SK-N-DZ (cell line): ENCODE measurements around the gene AIMP2.
"Not testable (repeated sequence)": the region's sequence is repeated elsewhere in the genome, so short reads cannot be mapped to it uniquely, and the experiment has no call there.

Experiments used
- DNase-seq: peaks from one replicate; pipeline ENCODE4 v3.0.0-alpha.2; 2015; ENCODE audit warnings: low spot score
- small RNA-seq, 2 experiments: library from RNA; depleted of rRNA; stranded (forward); fragments of <200 nt; gene quantifications; one replicate each; pipeline ENCODE3, GENCODE V24; 2014

Gene AIMP2

DNA sequence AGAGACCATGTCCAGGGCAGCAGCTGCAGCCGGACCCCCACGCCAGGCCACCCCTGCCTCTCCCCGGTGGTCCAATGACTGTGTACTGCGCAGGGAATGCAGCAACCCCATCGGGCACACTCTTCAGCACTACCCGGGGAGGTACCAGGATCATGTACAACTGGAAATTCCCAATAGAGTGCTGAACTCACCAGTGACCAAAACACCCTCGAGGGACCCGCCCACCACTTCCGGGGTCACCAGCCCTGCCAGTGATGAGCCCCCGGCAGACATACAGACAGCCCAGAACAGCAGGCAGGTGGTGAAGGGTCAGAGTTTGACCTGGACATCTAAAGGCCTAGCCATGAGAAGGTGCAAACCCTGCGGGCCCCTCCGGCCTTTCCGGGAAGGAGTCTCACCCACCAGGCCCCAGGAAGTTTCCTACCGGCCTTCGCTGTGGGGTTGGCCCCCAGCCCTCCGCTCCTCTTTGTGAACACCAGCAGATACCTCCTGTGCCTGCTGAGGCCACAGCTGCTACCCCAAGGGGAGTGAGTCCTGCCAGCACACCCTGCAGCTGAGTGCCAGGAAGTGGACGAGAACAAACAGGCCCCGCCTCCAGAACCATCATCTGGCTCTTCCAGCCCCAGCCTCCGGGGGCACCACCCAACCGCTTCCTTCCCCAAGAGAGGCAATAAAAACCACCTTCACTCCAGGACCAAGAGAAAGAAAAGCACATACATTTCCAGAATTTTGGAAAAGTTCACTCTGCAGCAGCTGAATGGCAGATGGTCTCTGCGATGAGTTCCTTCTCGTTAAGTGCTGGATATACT, 17.1 kb downstream of the AIMP2 start:
- peak; percentile 18 for DNase-seq

DNA sequence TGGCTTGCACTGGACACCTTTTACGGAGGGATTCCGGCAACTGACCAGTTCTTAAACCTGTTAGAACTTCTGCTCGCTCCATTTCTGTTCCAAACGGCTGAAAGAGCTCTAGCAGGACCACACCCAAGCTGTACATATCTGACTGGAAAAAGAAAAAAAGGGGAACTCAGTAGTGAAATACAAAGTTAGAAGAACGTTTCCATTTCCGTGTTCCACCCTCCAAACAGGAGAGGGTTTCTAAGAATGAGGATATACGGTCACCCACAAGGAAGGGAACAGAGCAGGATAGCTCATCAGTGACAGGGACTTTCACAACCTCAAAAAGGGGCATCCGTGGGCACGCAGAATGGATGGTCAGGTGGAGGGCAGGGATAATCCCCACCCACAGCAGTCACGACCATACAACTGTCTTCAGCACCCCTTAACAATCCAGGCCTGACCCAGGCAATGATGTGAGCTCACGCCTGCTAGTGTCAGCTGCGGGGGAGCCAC, 17.8 kb downstream of the AIMP2 start:
- DNase-seq = no peak

DNA sequence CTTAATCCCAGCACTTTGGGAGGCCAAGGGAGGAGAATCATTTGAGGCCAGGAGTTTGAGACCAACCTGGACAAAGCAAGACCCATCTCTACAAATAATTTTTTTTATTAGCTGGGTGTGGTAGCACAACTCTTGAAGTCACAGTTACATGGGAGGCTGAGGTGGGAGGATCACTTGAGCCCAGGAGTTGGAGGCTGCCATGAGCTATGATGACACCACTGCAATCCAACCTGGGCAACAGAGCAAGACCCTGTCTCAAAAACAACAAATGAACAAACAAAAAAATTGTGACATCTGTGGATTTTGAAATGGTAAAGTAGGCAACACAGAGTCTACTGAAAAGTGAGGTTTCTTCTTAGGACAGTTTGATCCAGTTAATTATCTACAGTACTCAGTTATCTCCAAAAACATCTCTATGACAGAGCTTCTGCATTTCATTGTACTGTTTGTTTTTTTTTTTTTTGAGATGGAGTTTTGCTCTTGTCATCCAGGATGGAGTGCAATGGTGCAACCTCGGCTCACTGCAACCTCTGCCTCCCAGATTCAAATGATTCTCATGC, 18.8 kb downstream of the AIMP2 start:
- DNase-seq = no peak

DNA sequence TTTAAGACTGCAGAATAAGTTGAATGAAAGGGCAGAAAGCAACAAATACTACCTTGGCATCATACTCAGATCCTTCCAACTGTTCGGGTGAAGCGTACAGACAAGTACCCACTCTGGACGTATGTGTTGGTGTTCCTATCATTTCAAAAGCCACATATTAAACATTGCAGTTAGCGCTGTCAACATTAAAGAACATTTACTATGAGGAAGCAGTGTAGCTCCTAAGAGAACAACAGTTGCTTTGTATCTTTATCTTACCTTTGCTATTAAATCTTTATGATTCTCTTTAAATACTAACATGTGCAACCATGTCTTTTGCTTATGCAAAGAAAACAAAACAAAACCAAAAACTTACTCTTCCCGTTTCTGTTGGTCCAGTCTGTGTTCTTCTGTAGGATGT, 19.5 kb downstream of the AIMP2 start:
- no peak for DNase-seq

DNA sequence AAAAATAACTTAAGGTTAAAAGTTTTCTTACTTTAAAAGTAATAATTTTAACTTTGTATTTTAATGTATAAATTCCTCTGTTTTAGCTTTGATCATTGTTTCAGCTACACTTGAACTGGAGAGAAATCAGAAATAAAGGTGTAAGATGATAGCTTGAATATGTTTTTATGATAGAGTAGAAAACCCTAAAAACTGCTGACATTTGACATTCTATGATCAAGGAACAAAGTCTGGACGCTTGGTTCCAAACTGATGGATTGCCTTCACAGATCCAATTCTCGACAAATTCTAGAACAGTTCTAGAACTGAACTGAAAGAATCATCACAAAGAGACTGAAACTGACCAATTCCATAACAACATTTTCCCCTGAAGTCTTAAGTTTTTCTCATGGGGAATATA, 21.9 kb downstream of the AIMP2 start, which contains the start of gene ANKRD61:
TSS of gene ANKRD61 (plus strand) at position 389 of the 400 bp plus-strand sequence. CDS start at position 389, 0 bp downstream.
- no peak for DNase-seq

DNA sequence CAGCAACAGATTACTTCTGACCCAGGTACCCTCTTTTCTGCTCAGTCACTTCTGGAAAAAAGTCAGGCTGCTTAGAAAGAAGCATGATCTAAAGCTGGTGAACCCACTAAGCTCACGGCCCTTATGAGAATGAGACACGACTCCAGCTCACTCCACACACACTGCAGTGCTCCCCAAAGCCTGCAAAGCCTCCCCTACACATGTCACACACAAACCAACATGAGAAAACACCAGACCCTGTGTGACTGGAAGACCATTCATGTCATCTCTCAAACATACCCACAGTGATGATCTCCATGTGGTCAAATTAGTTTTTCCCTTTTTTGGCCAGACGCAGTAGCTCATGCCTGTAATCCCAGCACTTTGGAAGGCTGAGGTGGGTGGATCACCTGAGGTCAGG, 22.5 kb downstream of the AIMP2 start:
- DNase-seq = no peak

DNA sequence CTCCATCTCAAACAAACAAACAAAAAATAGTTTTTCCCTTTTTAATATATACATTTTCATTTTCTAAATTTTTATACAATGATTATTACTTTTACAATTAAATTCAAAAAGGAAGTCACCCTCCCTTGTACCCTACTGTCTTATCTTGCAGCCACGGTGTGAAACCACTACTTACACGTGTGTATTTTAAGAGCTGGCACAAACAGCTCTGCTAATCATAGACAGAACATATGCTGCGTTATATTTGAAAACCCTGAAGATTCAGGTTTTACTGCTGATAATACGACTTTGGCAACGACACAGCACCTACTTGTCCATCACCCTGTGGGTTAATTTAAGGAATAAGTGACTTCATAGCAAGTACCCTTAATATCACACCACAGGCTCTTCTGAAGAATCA, 23.1 kb downstream of the AIMP2 start:
- no peak for DNase-seq

DNA sequence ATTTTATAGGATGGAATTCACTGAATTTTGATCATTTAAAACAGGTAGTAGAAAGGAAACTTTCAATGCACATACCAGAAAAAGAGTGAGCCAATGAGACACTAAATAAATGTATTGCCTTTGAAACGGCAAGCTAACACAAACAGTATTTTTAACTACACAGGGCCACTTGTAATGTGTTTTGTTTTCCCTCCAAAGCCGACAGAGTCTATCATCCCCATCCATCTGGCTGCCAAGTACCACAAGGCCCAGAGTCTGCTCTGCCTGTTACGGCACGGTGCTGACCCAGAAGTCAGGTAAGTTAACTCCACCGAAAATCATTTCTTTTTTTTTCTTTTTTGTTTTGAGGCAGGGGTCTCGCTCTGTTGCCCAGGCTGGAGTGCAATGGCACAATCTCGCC, 23.6 kb downstream of the AIMP2 start:
- DNase-seq = no peak

DNA sequence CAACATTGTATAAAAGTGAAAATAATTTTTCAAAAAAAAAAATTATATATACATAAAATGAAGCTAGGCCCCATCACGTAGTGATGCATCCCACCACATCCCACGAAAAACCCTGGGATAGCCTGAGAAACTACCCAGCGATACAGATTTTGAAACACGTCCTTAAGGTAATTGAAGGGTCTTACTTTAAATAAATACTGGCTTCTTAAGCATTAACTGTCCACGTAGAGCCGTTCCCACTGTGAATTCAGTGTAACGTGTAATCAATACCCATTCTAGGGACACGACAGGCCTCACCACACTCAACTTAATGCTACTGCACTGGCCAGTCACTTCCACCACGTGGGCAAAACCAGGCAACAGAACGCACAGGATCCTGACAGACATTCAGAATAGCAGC, 26.1 kb downstream of the AIMP2 start:
- DNase-seq = no peak

DNA sequence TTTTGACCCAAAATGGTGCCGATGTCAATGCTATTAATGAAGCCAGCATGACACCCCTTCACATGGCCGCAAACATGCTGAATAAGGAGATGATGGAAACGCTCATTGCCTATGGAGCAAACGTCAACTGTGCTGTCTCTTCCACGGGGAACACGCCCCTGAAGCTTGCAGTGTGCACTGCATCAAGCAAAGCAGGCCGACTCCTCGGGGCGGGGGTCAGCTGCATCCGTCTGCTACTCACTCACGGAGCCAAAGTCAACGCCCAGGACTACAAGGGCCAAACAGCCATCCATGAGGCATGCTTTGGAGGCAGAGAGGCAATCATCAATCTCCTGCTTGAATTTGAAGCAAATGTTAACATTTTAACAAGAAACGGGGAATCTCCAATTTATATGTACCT, 26.6 kb downstream of the AIMP2 start:
- no peak for DNase-seq

DNA sequence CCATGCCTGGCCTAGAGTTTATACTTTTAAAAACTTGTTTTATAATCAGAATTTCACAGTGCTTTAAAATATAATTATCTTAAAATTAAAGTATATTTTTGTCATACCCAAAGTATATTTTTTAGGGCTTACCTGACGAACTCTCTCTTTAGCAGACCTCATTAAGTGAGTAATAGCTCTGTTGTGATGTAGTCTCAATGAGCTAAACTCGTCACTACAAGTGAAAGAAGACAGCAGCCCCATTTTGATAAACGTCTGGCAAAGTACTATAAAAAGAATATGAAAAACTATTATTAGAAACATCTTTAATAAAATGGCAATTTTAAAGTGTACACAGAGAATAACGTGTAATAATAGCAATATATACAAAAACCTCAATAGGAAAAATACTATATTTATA, 40.7 kb downstream of the AIMP2 start:
- DNase-seq = no peak

DNA sequence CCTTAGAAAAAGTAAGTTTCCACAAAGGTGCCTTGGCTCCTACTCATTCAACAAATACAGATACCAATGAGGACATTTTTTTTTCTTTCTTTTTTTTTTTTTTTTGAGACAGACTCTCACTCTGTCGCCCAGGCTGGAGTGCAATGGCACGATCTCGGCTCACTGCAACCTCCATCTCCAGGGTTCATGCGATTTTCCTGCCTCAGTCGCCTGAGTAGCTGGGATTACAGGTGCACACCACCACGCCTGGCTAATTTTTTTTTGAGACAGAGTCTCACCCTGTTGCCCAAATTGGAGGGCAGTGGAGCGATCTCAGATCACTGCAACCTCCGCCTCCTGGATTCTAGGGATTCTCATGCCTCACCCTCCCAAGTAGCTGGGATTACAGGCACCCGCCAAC, 42.1 kb downstream of the AIMP2 start:
- not testable (repeated sequence) for DNase-seq

DNA sequence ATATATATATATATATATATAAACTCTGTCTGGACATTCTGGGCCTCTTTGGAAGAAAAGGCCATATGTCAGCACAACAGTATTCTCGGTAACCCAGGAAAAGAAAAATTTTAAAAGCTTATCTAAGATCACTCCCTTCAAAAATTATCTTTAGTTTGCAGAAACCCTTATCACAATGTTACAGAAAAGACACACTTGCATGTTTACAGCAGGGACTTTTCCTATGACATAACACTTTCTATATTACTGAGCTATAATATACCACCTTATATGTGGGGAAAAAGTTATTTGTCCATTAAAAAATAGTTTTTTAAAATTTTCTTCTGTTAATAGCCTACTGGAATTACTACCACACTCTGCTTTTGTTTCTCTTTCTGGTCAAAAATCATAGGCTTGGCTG, 47.5 kb downstream of the AIMP2 start:
- DNase-seq = no peak

DNA sequence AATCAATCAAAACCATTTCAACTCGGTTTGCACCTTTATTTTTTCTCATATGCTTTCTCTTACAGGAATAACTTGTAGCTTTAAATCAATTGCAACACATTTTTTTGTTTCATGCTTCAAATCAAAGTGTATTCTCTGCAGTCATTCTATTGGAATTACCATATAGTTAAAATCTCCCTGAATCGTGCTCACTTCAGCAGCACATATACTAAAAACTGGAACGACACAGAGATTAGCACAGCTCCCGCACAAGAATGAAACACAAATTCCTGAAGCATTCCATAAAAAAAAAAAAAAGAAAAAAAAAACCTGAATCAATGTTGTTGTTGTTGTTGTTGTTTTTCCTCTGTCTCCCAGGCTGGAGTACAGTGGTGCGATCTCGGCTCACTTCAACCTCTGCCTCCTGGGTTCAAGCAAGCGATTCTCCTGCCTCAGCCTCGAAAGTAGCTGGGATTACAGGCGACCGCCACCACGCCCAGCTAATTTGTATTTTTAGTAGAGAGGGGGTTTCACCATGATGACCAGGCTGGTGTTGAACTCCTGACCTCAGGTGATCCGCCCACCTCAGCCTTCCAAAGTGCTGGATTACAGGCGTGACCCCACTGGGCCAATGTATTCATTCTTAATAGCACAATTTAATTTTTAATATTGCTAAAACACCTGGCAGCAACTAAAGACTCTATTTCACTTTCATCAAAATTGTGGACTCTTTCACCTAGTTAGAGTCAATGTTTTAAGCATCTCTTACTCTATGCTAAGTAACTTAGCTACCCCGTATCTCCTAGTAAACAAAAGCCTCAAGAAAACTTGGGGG, 48.5 kb downstream of the AIMP2 start:
- DNase-seq = no peak

DNA sequence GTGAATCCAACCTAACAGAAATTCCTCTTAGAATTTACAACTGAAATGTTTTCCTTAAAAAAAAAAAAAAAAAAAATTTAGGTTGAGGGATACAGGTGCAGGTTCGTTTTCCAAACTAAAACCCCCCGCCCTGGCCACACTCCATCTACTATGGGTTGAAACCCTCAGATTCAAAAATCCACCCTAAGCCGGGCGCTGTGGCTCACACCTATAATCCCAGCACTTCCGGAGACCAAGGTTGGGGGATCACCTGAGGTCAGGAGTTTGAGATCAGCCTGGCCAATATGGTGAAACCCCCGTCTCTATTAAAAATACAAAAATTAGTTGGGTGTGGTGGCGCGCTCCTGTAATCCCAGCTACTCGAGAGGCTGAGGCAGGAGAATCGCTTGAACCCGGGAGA, 50.9 kb downstream of the AIMP2 start:
- DNase-seq = not testable (repeated sequence)

DNA sequence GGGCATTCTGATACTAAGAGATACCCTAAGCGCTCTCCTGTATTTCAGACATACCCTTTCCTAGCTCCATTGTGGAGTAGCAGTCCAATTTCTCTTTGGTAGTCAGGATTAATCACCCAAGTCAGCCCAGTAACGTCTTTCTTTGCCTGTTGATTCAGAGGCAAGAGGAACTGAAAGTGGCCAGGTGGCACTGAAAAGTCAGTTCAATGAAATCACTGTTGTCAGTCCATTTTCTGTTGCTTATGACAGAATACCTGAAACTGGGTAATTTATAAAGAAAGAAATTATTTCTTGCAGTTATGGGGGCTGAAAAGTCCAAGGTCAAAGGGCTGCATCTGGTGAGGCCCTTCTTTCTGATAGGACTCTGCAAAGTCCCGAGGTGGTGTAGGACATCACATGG, 62.3 kb downstream of the AIMP2 start:
- no peak for DNase-seq

Small RNA genes within 50 kb of the gene (small RNA-seq; reads per million reads assigned to genes)
- gene RF00019 = 0 reads per million in 2 experiments
- gene RNU6-218P = 0 reads per million in 2 experiments
- 0.98 to 2.2 reads per million in 2 experiments for gene SNORA80D
